CD4-positive, alpha-beta T cell treated with Interleukin-12 subunit alpha and Interleukin-12 subunit beta, for 1 hour (primary cell): ENCODE data around the gene GAL.

Experiments
- DNase-seq: peaks from one replicate; pipeline ENCODE4 v3.0.0-alpha.2; 2020

The GAL gene

GRCh38 chr11:68714060-68714856 is 29.9 kb downstream of the GAL start:
- DNase-seq = no peak

- no peak for DNase-seq
Observed at GRCh38 chr11:68715456-68716122, 31.2 kb downstream of the GAL start.

GRCh38 chr11:68721075-68721474 is 36.7 kb downstream of the GAL start:
- no peak for DNase-seq

GRCh38 chr11:68722143-68722542 is 37.8 kb downstream of the GAL start:
- no peak for DNase-seq

GRCh38 chr11:68724293-68724692 is 39.9 kb downstream of the GAL start:
- DNase-seq = no peak

GRCh38 chr11:68727783-68728182 is 43.4 kb downstream of the GAL start:
- no peak for DNase-seq

GRCh38 chr11:68734111-68734510 is 49.8 kb downstream of the GAL start:
- DNase-seq = no peak

GRCh38 chr11:68735125-68735524 is 50.8 kb downstream of the GAL start:
- no peak for DNase-seq

GRCh38 chr11:68735646-68736045 is 51.3 kb downstream of the GAL start:
- DNase-seq = no peak
